Measurements from ENCODE around the gene FLYWCH2. TPM values are rescaled to one million over a fixed set of nuclear protein-coding genes. Genes with fewer than 3 reads are reported as not detected.

The FLYWCH2 gene
- total RNA-seq, 1 donor from 2014 or later, result 30.5 TPM

DNA sequence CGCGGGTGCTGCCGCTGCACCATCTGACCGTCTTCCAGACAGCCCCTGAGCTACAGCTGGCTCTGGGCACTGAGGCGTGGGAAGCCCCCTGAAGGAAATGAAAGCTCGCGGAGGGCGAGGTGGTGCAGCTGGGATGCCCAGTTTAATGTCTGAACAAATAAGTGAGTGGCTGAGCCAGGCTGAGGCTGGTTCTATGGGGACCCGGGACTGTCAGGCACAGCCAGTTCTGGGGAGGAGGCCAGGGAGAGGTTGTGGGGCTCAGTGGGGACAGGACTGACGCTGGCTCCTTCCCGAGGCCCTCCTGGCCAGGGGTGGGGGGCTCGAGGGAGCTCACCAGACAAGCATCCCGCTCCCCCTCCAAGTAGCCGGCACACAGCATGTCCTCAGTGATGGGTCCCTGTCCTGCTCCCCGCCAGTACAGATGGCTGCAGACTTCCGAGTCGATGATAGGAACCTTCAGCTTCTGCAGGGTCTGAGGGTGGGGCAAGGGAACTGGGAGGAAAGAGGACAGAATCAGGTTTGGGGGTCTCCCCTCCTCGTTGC, 29.4 kb upstream of the FLYWCH2 start:
- H3K27ac Mint-ChIP-seq (ENCODE audit: unreplicated experiment), result no peak overlapping the region
- peaks cover 2% of the 10 kb centered on the region for H3K4me1 Mint-ChIP-seq (ENCODE audit: low read depth, unreplicated experiment)

GRCh38 chr16:2854700-2855309, 28.2 kb upstream of the FLYWCH2 start:
- TF ChIP-seq, protein P1, sequence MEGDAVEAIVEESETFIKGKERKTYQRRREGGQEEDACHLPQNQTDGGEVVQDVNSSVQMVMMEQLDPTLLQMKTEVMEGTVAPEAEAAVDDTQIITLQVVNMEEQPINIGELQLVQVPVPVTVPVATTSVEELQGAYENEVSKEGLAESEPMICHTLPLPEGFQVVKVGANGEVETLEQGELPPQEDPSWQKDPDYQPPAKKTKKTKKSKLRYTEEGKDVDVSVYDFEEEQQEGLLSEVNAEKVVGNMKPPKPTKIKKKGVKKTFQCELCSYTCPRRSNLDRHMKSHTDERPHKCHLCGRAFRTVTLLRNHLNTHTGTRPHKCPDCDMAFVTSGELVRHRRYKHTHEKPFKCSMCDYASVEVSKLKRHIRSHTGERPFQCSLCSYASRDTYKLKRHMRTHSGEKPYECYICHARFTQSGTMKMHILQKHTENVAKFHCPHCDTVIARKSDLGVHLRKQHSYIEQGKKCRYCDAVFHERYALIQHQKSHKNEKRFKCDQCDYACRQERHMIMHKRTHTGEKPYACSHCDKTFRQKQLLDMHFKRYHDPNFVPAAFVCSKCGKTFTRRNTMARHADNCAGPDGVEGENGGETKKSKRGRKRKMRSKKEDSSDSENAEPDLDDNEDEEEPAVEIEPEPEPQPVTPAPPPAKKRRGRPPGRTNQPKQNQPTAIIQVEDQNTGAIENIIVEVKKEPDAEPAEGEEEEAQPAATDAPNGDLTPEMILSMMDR (IDR thresholded peaks at IDR 0.05; ENCODE audit: partially characterized antibody, unreplicated experiment), result peak; percentile 85
- DNase-seq, result no peak
- Mint-ChIP-seq H3K4me1 (ENCODE audit: low read depth, unreplicated experiment) (peaks cover 2% of the 10 kb centered on the region), H3K9me3 (ENCODE audit: unreplicated experiment) (peaks cover 5% of the 10 kb centered on the region), H3K27me3 (ENCODE audit: unreplicated experiment) (peaks cover 6% of the 10 kb centered on the region), H3K4me3 (ENCODE audit: unreplicated experiment) (no peak overlapping the region), H3K27ac (ENCODE audit: unreplicated experiment) (no peak overlapping the region), H3K36me3 (ENCODE audit: unreplicated experiment) (peaks cover 7% of the 10 kb centered on the region)

More for the DNA sequence above, 29.4 kb upstream of the FLYWCH2 start:
- peaks cover 5% of the 10 kb centered on the region for H3K9me3 Mint-ChIP-seq (ENCODE audit: unreplicated experiment)
- no peak for DNase-seq
- H3K27me3 Mint-ChIP-seq (ENCODE audit: unreplicated experiment), result peaks cover 6% of the 10 kb centered on the region
- peaks cover 7% of the 10 kb centered on the region for H3K36me3 Mint-ChIP-seq (ENCODE audit: unreplicated experiment)
- H3K4me3 Mint-ChIP-seq (ENCODE audit: unreplicated experiment), result no peak overlapping the region
- TF ChIP-seq, protein P1 (IDR thresholded peaks at IDR 0.05; ENCODE audit: partially characterized antibody, unreplicated experiment), result no peak

DNA sequence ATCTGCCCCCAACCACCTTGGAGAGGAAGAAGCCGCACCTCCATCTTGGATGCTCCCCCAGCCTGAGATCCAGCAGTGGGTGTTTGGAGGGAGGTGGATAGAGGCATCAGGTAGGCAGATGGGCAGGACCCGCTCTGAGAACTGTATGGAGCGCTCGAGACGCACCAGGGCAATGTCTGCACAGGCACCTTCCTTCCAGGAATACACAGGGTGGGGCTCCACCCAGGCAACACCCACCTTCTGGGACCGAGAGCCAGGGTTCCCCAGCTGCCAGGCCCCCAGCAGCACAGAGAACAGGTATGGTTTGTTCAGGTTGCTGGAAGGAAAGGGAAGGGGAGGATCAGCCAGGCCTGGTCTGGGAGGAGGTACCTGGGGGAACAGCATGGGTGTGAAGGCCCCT, 27.5 kb upstream of the FLYWCH2 start:
- Mint-ChIP-seq H3K27me3 (ENCODE audit: unreplicated experiment) (peaks cover 6% of the 10 kb centered on the region), H3K4me3 (ENCODE audit: unreplicated experiment) (no peak overlapping the region), H3K4me1 (ENCODE audit: low read depth, unreplicated experiment) (peaks cover 2% of the 10 kb centered on the region), H3K27ac (ENCODE audit: unreplicated experiment) (no peak overlapping the region), H3K36me3 (ENCODE audit: unreplicated experiment) (peaks cover 7% of the 10 kb centered on the region), H3K9me3 (ENCODE audit: unreplicated experiment) (peaks cover 3% of the 10 kb centered on the region)
- TF ChIP-seq, protein P1 (IDR thresholded peaks at IDR 0.05; ENCODE audit: partially characterized antibody, unreplicated experiment), result no peak
- no peak for DNase-seq

DNA sequence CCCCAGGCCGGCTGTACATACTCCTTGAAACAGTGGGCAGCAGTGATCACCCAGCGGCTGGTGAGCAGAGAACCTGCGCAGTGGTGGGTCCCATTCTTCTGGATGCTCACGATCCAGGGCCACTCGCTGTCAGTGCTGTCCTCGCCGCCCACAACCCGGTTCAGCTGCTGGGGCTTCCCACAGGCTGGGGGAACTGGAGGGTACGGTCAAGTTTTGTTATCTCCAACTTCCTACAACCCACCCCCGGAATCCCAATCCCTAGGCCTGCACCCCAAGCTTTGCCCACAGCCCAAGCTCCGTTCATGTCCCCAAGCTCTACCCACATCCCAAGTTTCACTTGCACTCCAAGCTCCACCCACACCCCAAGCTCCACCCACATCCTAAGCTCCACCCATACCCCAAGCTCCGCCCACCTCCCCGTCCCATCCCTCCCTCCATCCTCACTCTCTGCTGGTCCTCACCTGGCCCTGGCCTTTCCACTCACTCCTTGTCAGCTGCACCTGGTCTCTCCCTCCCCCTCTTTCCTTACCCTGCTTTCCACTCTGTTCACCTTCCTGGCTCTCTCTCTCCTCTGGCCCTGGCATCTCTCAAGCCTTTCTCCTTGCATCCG, 26.8 kb upstream of the FLYWCH2 start:
- no peak overlapping the region for H3K4me3 Mint-ChIP-seq (ENCODE audit: unreplicated experiment)
- peaks cover 2% of the 10 kb centered on the region for H3K4me1 Mint-ChIP-seq (ENCODE audit: low read depth, unreplicated experiment)
- no peak for DNase-seq
- H3K27me3 Mint-ChIP-seq (ENCODE audit: unreplicated experiment), result peaks cover 6% of the 10 kb centered on the region
- TF ChIP-seq, protein P1 (IDR thresholded peaks at IDR 0.05; ENCODE audit: partially characterized antibody, unreplicated experiment), result no peak
- peaks cover 3% of the 10 kb centered on the region for H3K9me3 Mint-ChIP-seq (ENCODE audit: unreplicated experiment)
- no peak overlapping the region for H3K27ac Mint-ChIP-seq (ENCODE audit: unreplicated experiment)
- peaks cover 7% of the 10 kb centered on the region for H3K36me3 Mint-ChIP-seq (ENCODE audit: unreplicated experiment)

Measured in glutamatergic neuron (in vitro differentiated cells).